Adipose tissue (tissue), 3 donors: ENCODE results near the gene GAK. TPM values are rescaled to one million over a fixed set of nuclear protein-coding genes. Genes with fewer than 3 reads are reported as not detected.
"Not testable (repeated sequence)": the region's sequence is repeated elsewhere in the genome, so short reads cannot be mapped to it uniquely, and the experiment has no call there.

Experiments used
- H3K27ac ChIP-seq: one replicate; pipeline ENCODE4 v1.5.1; 2013; ENCODE audit warnings: low read depth, low read length
- whole genome bisulfite sequencing, 3 donors: extraction: QIAGEN DNeasy Blood & Tissue Kit; methylation state at CpG; one replicate each; pipeline ENCODE4 v1.1.7; 2013; 5-methylcytosine and 5-hydroxymethylcytosine counted together
- polyA plus RNA-seq, 3 donors: library from polyadenylated mRNA; stranded (reverse); fragments of 200-250 nt; gene quantifications; one replicate each; pipeline ENCODE4 v1.2.3, GENCODE V29; 2013
- donor health status: healthy with polysubstance abuse.
- donor health status: Bipolar disorder and iron deficiency.
- donor health status: healthy.

Gene GAK
- polyA plus RNA-seq, 3 donors, result 75.2 to 90.3 (median 77.5) TPM

GRCh38 chr4:939508-939907, 7.4 kb upstream of the GAK start:
- H3K27ac ChIP-seq, result not testable (repeated sequence)
- WGBS, 3 donors, result 76 to 86% (median 81%) methylated on average over 4 of the region's 4 CpGs

DNA sequence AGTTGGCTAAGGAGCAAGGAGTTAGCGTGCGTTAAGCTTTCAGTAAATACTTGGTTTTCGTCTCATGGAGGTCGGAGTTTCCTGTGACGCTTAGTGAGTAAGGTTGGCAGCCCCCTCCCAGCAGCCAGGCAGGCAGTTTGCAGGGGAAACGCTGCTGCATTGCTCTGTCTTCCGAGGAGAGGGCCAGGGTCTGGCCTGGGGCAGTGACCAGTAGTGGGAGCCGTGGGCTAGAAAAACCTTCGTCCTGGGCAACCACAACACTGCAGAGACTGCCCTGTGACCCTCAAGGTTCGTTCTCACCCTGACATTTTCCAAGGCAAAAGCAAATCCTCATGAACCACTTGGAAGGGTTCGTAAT, 576 bp upstream of the GAK start:
- WGBS, 3 donors, result 2 to 4% (median 4%) methylated on average over 11 of the region's 11 CpGs
- H3K27ac ChIP-seq, result no peak overlapping the region

DNA sequence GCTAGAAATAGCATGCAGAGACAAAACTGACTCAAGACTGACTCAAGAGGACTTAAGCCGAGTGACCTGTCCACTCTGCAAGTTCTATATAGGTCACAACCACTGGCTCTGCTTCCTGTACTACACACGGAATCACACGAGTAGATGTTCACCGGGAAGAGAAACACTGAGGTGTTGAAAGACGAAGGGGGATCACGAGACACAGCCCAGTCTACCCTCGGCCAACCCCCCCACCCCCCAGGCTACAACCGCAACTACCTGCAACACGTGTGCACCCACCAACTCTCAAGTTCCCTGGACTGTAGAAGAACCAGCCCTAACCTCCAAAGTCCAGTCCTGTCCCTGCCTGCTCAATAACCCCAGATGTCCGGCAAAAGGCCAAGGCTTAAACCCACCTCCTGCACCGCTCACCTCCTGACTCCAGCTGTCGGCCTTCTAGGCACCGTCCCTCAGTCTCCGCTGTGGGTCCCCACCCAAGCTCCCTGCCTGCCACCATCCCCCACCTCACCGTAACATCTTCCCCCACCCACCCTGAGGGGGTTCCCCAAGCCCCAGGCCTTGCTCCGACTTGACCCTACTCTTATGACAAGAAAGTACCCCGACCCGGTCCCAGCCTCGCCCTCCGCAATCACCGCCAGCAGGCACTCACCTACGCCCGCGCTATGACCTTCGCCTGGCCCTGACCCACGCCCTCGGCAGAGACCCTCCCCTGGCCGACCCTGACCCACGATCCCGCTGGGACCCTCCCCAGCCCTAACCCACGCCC, 739 bp downstream of the GAK start:
- 1 to 4% (median 2%) methylated on average over 30 to 31 of the region's 31 CpGs for WGBS, 3 donors
- H3K27ac ChIP-seq, result no peak overlapping the region

GRCh38 chr4:930827-931193, 1.3 kb downstream of the GAK start:
- no peak overlapping the region for H3K27ac ChIP-seq
- 38 to 72% (median 52%) methylated on average over 7 of the region's 7 CpGs for WGBS, 3 donors

DNA sequence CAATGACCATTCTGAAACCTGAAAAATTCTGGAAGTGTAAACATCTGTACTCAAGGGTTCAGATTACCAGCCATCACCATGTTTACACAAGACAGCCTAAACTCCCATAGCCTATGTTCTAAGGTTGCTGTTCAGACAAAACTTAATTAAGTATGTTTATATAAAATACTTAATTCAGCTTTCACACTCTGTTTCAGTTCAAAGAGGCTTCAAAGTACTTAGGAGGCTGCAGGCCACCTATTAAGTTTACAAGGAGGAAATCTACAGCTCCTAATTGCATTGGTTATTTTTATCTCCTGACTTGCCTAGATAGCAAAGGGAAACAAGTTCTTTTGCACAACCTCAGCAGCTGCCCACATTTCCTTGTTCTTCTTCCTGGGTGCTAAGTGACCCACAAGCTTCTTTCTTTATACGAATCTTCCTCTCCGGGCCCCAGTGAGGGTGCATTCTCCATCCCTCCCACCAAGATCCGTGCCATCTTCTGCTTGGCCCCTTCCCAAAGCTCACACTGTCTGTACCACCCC, 2.0 kb downstream of the GAK start:
- 7 to 32% (median 27%) methylated on average over 3 of the region's 3 CpGs for WGBS, 3 donors
- H3K27ac ChIP-seq, result no peak overlapping the region

DNA sequence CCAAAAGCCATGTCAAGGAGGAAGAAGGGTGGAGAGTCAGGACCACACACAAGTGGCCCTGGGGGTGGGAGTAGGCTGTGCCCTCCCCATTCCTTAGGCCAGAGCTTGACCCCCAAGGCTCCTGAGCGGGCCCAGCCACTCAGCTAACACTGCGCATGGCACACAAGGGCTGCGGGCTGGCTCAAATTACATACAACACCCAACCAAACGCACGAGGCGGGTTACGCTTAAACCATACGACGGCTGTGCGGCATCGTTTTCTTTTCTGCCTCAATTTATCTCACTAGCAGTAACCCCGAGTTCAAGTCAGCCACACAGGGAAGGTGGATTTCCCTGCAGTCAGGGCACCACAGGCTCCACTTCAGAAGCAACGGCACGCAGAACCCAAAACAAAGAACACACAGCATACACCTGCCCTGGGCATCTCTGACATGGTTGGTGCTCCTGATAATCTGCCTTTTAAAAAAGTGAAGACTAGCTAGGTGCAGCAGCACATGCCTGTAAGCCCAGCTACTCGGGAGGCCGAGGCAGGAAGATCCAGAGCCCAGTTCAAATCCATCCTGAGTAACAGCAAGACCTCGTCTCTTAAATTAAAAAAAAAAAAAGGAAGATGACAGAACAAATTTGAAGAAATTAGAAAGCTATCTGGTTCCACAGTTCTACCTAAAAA, 2.9 kb downstream of the GAK start:
- 80 to 92% (median 88%) methylated on average over 17 of the region's 17 CpGs for WGBS, 3 donors
- H3K27ac ChIP-seq, result no peak overlapping the region

DNA sequence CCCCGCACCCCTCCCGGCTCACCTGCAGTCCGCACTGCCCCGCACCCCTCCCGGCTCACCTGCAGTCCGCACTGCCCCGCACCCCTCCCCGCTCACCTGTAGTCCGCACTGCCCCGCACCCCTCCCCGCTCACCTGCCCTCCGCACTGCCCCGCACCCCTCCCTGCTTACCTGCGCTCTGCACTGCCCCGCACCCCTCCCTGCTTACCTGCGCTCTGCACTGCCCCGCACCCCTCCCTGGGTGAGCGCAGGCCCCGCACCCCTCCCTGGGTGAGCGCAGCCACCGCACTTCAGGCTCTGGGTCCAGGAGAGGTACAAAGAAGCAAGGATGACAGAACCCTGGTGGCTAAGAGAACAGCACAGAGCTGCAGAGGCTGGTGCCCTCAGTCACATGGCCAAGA, 4.5 kb downstream of the GAK start:
- 77 to 97% (median 95%) methylated on average over 19 to 21 of the region's 21 CpGs for whole genome bisulfite sequencing, 3 donors
- not testable (repeated sequence) for H3K27ac ChIP-seq

DNA sequence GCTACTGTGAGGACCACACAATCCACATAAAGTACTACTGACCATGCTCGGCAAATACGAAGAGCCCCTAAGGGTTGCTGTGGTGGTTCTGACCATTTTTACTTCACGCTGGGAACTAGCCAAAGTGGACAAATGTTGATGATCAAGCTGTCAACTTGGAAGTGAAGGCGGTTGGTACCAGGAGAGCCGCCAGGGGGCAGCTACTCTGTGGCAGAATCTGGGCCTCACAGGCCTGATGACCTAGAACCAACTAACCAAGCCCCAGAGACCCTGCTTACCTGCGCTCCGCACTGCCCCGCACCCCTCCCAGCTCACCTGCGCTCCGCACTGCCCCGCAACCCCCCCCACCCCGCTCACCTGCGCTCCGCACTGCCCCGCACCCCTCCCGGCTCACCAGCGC, 5.6 kb downstream of the GAK start:
- H3K27ac ChIP-seq, result no peak overlapping the region
- 56 to 90% (median 86%) methylated on average over 15 to 17 of the region's 17 CpGs for WGBS, 3 donors

DNA sequence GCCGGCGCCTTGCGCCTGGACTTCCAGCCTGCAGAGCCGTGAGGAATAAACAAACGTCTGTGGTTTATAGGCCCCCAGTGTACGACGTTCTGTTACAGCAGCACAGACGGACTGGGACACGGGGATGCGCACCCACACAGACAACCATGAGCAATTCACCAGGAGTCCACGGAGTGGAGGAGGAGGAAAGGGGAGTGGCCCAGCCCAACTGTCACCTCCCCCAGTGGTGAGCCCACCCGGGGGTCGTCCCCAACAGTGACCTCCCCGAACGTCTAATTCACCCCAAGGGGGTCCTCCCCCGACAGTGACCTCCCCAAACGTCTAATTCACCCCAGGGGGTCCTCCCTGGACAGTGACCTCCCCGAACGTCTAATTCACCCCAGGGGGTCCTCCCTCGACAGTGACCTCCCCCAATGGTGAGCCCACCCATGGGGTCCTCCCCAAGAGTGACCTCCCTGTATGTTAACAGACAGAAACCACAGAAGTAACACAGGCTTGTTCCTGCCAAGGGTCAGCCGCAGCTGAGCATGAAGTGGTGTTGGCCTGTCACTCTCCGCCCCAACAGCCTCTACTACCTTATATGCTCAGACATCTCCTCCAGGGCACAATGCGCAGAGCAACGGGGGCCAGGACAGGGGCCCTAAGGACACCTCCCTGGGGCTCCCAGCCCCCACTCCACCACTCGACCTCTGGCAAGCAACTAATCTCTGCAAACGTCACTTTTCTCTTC, 6.2 kb downstream of the GAK start:
- 79 to 81% (median 80%) methylated on average over 26 of the region's 26 CpGs for WGBS, 3 donors
- H3K27ac ChIP-seq, result no peak overlapping the region

- H3K27ac ChIP-seq, result no peak overlapping the region
- WGBS, 3 donors, result 82 to 92% (median 84%) methylated on average over 9 of the region's 9 CpGs
Measured at GRCh38 chr4:925171-925570, 6.9 kb downstream of the GAK start.

- no peak overlapping the region for H3K27ac ChIP-seq
- WGBS, 3 donors, result 69 to 80% (median 74%) methylated on average over 18 of the region's 18 CpGs
Measured at GRCh38 chr4:924107-925096, 7.7 kb downstream of the GAK start.

DNA sequence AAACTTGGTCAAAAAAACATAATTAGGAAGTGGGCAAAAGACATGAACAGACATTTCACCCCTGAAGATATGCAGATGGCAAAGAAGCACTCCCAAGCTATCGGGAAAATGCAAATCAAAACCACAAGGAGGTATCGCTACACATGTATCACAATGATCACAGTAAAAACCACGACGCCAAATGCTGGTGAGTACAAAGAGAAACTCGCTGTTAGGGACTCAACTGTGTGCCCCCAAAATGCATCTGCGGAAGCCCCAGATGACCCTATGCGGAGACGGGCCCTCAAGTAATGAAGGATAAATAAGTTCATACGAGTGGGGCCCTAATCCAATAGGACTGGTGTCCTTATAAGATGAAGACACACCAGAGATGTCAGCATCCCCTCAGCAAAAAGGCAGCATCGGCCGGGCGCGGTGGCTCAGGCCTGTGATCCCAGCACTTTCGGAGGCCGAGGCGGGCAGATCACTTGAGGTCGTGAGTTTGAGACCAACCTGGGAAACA, 10.2 kb downstream of the GAK start:
- WGBS, 3 donors, result 90 to 92% (median 91%) methylated on average over 17 of the region's 17 CpGs
- H3K27ac ChIP-seq, result no peak overlapping the region

DNA sequence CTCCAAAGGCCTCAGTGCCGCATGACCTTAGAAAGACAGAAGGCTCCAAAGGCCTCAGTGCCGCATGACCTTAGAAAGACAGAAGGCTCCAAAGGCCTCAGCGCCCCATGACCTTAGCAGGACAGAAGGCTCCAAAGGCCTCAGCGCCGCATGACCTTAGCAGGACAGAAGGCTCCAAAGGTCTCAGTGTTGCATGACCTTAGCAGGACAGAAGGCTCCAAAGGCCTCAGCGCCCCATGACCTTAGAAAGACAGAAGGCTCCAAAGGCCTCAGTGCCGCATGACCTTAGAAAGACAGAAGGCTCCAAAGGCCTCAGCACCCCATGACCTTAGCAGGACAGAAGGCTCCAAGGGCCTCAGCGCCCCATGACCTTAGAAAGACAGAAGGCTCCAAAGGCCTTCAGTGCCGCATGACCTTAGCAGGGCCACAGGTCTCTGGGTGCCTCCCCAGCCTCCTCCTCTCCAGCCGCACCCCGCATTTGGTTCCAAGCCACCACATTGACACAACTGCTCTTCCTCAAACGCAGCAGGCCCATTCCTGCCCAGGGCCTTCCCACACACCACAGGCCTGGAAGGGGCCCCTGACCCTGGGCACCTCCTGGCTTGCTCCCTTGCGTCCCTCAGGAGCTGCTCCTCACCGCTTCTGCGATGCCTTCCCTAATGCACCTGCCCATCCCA, 13.0 kb downstream of the GAK start:
- 92 to 95% (median 95%) methylated on average over 15 of the region's 15 CpGs for WGBS, 3 donors
- not testable (repeated sequence) for H3K27ac ChIP-seq

DNA sequence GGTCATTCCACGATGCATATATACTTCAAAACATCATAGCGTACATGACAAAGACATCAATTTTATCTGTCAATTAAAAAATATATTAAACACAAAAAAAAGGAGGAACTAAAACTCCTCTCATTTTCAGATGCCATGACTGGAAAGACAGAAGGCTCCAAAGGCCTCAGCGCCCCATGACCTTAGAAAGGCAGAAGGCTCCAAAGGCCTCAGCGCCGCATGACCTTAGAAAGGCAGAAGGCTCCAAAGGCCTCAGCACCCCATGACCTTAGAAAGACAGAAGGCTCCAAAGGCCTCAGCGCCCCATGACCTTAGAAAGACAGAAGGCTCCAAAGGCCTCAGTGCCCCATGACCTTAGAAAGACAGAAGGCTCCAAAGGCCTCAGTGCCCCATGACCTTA, 13.5 kb downstream of the GAK start:
- WGBS, 3 donors, result 82 to 93% (median 92%) methylated on average over 6 of the region's 6 CpGs
- not testable (repeated sequence) for H3K27ac ChIP-seq

DNA sequence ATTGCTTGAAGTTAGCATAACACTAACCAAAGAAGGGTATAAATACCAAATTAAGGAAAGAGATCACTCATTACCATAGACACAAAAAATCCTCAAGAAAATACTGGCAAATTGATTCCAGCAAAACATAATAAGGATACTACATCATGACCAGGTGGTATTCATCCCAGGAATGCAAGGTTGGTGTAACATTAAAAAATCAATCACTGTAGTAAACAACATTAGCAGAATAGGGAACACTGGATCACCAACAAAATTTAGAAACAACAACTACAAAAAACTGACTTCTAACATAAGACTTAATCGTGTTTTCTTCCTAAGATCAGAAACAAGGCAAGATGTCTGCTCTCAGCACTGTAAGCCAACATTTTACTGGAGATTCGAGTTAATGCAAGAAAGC, 14.1 kb downstream of the GAK start:
- H3K27ac ChIP-seq, result no peak overlapping the region
- 96 to 99% (median 97%) methylated on average over 2 of the region's 2 CpGs for WGBS, 3 donors

- 90 to 99% (median 97%) methylated on average over 7 of the region's 7 CpGs for WGBS, 3 donors
- no peak overlapping the region for H3K27ac ChIP-seq
Measured at GRCh38 chr4:917466-917865, 14.7 kb downstream of the GAK start.

- WGBS, 3 donors, result 21 to 54% (median 25%) methylated on average over 8 of the region's 8 CpGs
- no peak overlapping the region for H3K27ac ChIP-seq
Measured at GRCh38 chr4:915595-915994, 16.5 kb downstream of the GAK start.
